Vagina (tissue), 2 donors: ENCODE measurements around the gene PDE4A.

Source experiments
- POLR2AphosphoS5 ChIP-seq, 2 donors: sonication (generic); formaldehyde crosslinking; IDR thresholded peaks; one replicate each; pipeline ENCODE4 v1.9.0; 2017; ENCODE audit warnings: antibody characterized with exemption in 2 of 2, mild to moderate bottlenecking in 2 of 2, low read depth in 1 of 2; ENCODE audit not compliant: insufficient read depth in 1 of 2
- TF ChIP-seq, protein P1 (sequence below), 3 experiments: fragments of 450-650 bp in 2 of 3; fragments of 200-600 bp in 1 of 3; sonication (generic) in 1 of 3; IDR thresholded peaks; one replicate each; pipeline ENCODE4 v1.5.1; 2017 to 2019; ENCODE audit warnings: antibody characterized with exemption in 3 of 3, mild to moderate bottlenecking in 2 of 3, moderate library complexity in 2 of 3

DNA sequence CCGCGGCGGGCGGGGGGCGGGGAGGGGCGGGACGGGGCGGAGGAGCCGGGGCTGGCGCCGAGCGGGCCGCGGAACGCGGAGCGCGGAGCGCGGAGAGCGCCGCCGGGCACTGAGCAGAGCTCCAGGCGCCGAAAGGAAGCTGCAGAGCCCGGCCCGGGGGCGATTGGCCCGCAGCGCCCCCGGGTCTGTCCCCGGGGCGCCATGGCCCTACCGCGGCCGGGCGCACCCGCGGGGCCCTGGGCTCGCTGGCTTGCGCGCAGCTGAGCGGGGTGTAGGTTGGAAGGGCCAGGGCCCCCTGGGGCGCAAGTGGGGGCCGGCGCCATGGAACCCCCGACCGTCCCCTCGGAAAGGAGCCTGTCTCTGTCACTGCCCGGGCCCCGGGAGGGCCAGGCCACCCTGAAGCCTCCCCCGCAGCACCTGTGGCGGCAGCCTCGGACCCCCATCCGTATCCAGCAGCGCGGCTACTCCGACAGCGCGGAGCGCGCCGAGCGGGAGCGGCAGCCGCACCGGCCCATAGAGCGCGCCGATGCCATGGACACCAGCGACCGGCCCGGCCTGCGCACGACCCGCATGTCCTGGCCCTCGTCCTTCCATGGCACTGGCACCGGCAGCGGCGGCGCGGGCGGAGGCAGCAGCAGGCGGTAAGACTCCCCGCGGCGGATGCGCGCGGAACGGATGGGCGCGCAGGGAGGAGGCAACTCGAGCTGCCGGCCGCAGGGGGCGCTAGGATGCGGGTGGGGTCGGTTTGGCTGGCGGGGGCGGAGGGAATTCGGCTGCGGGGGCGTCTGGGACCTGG, at the start of gene PDE4A:
- TF ChIP-seq, protein P1, sequence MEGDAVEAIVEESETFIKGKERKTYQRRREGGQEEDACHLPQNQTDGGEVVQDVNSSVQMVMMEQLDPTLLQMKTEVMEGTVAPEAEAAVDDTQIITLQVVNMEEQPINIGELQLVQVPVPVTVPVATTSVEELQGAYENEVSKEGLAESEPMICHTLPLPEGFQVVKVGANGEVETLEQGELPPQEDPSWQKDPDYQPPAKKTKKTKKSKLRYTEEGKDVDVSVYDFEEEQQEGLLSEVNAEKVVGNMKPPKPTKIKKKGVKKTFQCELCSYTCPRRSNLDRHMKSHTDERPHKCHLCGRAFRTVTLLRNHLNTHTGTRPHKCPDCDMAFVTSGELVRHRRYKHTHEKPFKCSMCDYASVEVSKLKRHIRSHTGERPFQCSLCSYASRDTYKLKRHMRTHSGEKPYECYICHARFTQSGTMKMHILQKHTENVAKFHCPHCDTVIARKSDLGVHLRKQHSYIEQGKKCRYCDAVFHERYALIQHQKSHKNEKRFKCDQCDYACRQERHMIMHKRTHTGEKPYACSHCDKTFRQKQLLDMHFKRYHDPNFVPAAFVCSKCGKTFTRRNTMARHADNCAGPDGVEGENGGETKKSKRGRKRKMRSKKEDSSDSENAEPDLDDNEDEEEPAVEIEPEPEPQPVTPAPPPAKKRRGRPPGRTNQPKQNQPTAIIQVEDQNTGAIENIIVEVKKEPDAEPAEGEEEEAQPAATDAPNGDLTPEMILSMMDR (IDR thresholded peaks at IDR 0.05): no peak
- TF ChIP-seq POLR2AphosphoS5 (IDR thresholded peaks at IDR 0.05; ENCODE audit: insufficient read depth in 1 of 2, low read depth in 1 of 2): no peak
